HL-60 (cell line): ENCODE data around the gene ADAMTS2.

Source experiments
- DNase-seq, 2 experiments: peaks; one replicate each; pipeline ENCODE4 v3.0.0-alpha.2; 2010 to 2020; ENCODE audit warnings: low read depth in 1 of 2, low spot score in 1 of 2
- H3K27ac ChIP-seq: fragments of 250-450 bp; sonication (Bioruptor Pico); replicated peaks from 2 replicates; pipeline ENCODE4 v1.5.1; 2020; ENCODE audit warnings: mild to moderate bottlenecking, moderate library complexity
- H3K27me3 ChIP-seq: fragments of 250-450 bp; sonication (Bioruptor Pico); 2 replicates; pipeline ENCODE4 v1.5.1; 2021; ENCODE audit warnings: mild to moderate bottlenecking, moderate library complexity; ENCODE audit not compliant: insufficient read depth, poor library complexity, severe bottlenecking
- H3K4me3 ChIP-seq: replicated peaks from 2 replicates; pipeline ENCODE4 v1.5.1; 2011; ENCODE audit warnings: mild to moderate bottlenecking, control low read depth, low read length; ENCODE audit not compliant: insufficient read depth
- CTCF ChIP-seq: IDR thresholded peaks from one replicate; pipeline ENCODE4 v1.5.1; 2011; ENCODE audit warnings: low read length, control low read depth, inconsistent platforms; ENCODE audit not compliant: insufficient read depth
- GABPA ChIP-seq: IDR thresholded peaks from 2 replicates; pipeline ENCODE4 v1.6.1; 2012; ENCODE audit warnings: low read depth
- POLR2AphosphoS5 ChIP-seq: IDR thresholded peaks from 2 replicates; pipeline ENCODE4 v1.6.1; 2012; ENCODE audit warnings: low read depth
- REST ChIP-seq: IDR thresholded peaks from 2 replicates; pipeline ENCODE4 v1.6.1; 2012; ENCODE audit warnings: low read depth; ENCODE audit not compliant: insufficient replicate concordance
- SPI1 ChIP-seq: IDR thresholded peaks from 2 replicates; pipeline ENCODE4 v1.6.1; 2012; ENCODE audit warnings: low read depth, mild to moderate bottlenecking, borderline replicate concordance

The ADAMTS2 gene

GRCh38 chr5:179215576-179215975 is 129.7 kb downstream of the ADAMTS2 start:
- TF ChIP-seq GABPA: no peak
- Histone ChIP-seq H3K27ac (no peak overlapping the region), H3K27me3 (no peaks in the 10 kb centered on the region), H3K4me3 (no peak overlapping the region)
- DNase-seq: no peak

GRCh38 chr5:179214678-179215077 is 130.6 kb downstream of the ADAMTS2 start:
- no peak overlapping the region for H3K4me3 ChIP-seq
- no peak for DNase-seq
- TF ChIP-seq GABPA: no peak
- no peak for TF ChIP-seq REST
- TF ChIP-seq CTCF: no peak
- H3K27ac ChIP-seq: no peak overlapping the region
- H3K27me3 ChIP-seq: no peaks in the 10 kb centered on the region

GRCh38 chr5:179212870-179213269 is 132.4 kb downstream of the ADAMTS2 start:
- TF ChIP-seq POLR2AphosphoS5: no peak
- TF ChIP-seq GABPA: no peak
- no peak for TF ChIP-seq SPI1
- TF ChIP-seq CTCF: no peak
- no peak for TF ChIP-seq REST
- H3K27me3 ChIP-seq: no peaks in the 10 kb centered on the region
- H3K27ac ChIP-seq: no peak overlapping the region
- DNase-seq: no peak
- H3K4me3 ChIP-seq: no peak overlapping the region

- Histone ChIP-seq H3K4me3 (no peak overlapping the region), H3K27ac (no peak overlapping the region), H3K27me3 (no peaks in the 10 kb centered on the region)
- no peak for TF ChIP-seq GABPA
- no peak for TF ChIP-seq REST
- TF ChIP-seq CTCF: no peak
- no peak for TF ChIP-seq POLR2AphosphoS5
- TF ChIP-seq SPI1: no peak
- DNase-seq: no peak
Measured at GRCh38 chr5:179211631-179212030, 133.6 kb downstream of the ADAMTS2 start.
